Measurements from ENCODE around the gene TARS3. TPM values are rescaled to one million over a fixed set of nuclear protein-coding genes. Genes with fewer than 3 reads are reported as not detected.

TARS3 gene
- total RNA-seq, 1 experiment from 2014 or later, result 9.5 TPM

DNA sequence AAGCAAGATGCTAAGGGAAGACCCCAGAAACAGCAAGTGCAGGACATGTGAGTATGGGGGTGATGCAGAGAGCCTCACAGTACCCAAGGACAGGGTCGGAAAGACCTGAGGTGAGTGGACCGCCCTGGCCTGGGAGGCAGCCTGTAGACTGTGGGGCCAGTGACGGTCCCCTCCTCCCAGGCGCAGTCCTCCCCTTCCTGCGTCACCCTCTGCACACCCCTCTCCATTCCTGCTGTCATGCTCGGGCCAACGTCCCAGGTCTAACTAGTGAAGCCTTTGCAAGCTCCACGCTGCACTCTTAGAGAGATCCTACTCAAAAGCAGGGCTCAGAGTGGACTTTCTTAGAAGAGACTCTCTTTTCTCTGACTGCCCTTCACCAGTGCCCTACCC lies 113.7 kb downstream of the TARS3 start:
- Mint-ChIP-seq H3K4me1 (peaks cover 6% of the 10 kb centered on the region), H3K27ac (no peak overlapping the region), H3K4me3 (no peak overlapping the region), H3K27me3 (ENCODE audit: low read depth) (peaks cover 3% of the 10 kb centered on the region; the same call in 1 of the 2 replicates), H3K9me3 (peaks cover 1% of the 10 kb centered on the region; the same call in 1 of the 2 replicates), H3K36me3 (no peaks in the 10 kb centered on the region)
- no peak for TF ChIP-seq ZBTB21 (CRISPR knock-in tag; IDR thresholded peaks at IDR 0.05; ENCODE audit: borderline replicate concordance)
- no peak for TF ChIP-seq ELF4 (CRISPR knock-in tag; IDR thresholded peaks at IDR 0.05; ENCODE audit: low read depth)
- TF ChIP-seq, protein P1, sequence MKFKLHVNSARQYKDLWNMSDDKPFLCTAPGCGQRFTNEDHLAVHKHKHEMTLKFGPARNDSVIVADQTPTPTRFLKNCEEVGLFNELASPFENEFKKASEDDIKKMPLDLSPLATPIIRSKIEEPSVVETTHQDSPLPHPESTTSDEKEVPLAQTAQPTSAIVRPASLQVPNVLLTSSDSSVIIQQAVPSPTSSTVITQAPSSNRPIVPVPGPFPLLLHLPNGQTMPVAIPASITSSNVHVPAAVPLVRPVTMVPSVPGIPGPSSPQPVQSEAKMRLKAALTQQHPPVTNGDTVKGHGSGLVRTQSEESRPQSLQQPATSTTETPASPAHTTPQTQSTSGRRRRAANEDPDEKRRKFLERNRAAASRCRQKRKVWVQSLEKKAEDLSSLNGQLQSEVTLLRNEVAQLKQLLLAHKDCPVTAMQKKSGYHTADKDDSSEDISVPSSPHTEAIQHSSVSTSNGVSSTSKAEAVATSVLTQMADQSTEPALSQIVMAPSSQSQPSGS (CRISPR knock-in tag; IDR thresholded peaks at IDR 0.05; ENCODE audit: borderline replicate concordance, low read depth), result no peak
- TF ChIP-seq MXD4 (CRISPR knock-in tag; IDR thresholded peaks at IDR 0.05; ENCODE audit: borderline replicate concordance), result no peak
- no peak for DNase-seq (ENCODE audit: low spot score)
- CTCF ChIA-PET, result no interaction called here
- ATAC-seq, result no peak
- POLR2A ChIA-PET, result no interaction called here

- DNase-seq (ENCODE audit: low spot score) (no peak), ATAC-seq (no peak)
- peaks cover 1% of the 10 kb centered on the region; the same call in 1 of the 2 replicates for H3K4me1 Mint-ChIP-seq
- H3K9me3 Mint-ChIP-seq, result peaks cover 5% of the 10 kb centered on the region
- no peak overlapping the region for H3K27ac Mint-ChIP-seq
- CTCF ChIA-PET, result no interaction called here
- H3K27me3 Mint-ChIP-seq (ENCODE audit: low read depth), result peaks cover 3% of the 10 kb centered on the region; the same call in 1 of the 2 replicates
- POLR2A ChIA-PET, result no interaction called here
- H3K36me3 Mint-ChIP-seq, result no peaks in the 10 kb centered on the region
- TF ChIP-seq, protein P2, sequence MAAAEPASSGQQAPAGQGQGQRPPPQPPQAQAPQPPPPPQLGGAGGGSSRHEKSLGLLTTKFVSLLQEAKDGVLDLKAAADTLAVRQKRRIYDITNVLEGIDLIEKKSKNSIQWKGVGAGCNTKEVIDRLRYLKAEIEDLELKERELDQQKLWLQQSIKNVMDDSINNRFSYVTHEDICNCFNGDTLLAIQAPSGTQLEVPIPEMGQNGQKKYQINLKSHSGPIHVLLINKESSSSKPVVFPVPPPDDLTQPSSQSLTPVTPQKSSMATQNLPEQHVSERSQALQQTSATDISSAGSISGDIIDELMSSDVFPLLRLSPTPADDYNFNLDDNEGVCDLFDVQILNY (CRISPR knock-in tag; IDR thresholded peaks at IDR 0.05), result no peak
- TF ChIP-seq, protein P3, sequence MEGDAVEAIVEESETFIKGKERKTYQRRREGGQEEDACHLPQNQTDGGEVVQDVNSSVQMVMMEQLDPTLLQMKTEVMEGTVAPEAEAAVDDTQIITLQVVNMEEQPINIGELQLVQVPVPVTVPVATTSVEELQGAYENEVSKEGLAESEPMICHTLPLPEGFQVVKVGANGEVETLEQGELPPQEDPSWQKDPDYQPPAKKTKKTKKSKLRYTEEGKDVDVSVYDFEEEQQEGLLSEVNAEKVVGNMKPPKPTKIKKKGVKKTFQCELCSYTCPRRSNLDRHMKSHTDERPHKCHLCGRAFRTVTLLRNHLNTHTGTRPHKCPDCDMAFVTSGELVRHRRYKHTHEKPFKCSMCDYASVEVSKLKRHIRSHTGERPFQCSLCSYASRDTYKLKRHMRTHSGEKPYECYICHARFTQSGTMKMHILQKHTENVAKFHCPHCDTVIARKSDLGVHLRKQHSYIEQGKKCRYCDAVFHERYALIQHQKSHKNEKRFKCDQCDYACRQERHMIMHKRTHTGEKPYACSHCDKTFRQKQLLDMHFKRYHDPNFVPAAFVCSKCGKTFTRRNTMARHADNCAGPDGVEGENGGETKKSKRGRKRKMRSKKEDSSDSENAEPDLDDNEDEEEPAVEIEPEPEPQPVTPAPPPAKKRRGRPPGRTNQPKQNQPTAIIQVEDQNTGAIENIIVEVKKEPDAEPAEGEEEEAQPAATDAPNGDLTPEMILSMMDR (IDR thresholded peaks at IDR 0.05), result no peak
- TF ChIP-seq IRF2 (CRISPR knock-in tag; IDR thresholded peaks at IDR 0.05; ENCODE audit: borderline replicate concordance, low read depth) (no peak), FOXK1 (CRISPR knock-in tag; IDR thresholded peaks at IDR 0.05) (no peak), MAX (CRISPR knock-in tag; IDR thresholded peaks at IDR 0.05) (no peak), ZNF532 (CRISPR knock-in tag; IDR thresholded peaks at IDR 0.05; ENCODE audit: borderline replicate concordance) (no peak), ZNF416 (CRISPR knock-in tag; IDR thresholded peaks at IDR 0.05) (no peak)
- TF ChIP-seq, protein P4, sequence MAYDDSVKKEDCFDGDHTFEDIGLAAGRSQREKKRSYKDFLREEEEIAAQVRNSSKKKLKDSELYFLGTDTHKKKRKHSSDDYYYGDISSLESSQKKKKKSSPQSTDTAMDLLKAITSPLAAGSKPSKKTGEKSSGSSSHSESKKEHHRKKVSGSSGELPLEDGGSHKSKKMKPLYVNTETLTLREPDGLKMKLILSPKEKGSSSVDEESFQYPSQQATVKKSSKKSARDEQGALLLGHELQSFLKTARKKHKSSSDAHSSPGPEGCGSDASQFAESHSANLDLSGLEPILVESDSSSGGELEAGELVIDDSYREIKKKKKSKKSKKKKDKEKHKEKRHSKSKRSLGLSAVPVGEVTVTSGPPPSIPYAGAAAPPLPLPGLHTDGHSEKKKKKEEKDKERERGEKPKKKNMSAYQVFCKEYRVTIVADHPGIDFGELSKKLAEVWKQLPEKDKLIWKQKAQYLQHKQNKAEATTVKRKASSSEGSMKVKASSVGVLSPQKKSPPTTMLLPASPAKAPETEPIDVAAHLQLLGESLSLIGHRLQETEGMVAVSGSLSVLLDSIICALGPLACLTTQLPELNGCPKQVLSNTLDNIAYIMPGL (CRISPR knock-in tag; IDR thresholded peaks at IDR 0.05), result no peak
- no peak overlapping the region for H3K4me3 Mint-ChIP-seq
Measured at GRCh38 chr15:101609742-101610610, 114.3 kb downstream of the TARS3 start.
